ENCODE measurements around the gene UNK. TPM values are rescaled to one million over a fixed set of nuclear protein-coding genes. Genes with fewer than 3 reads are reported as not detected.

UNK gene
- total and polyA plus RNA-seq, 2 of the 13 experiments (the other 11 are each of a cell fraction or from before 2014, with no cell fraction given), result 31.6 to 33.0 TPM

GRCh38 chr17:75755205-75755901, 29.3 kb upstream of the UNK start (continued):
- TF ChIP-seq ZBTB46 (CRISPR knock-in tag; IDR thresholded peaks at IDR 0.05; ENCODE audit: borderline replicate concordance) (no peak), TFAP4 (IDR thresholded peaks at IDR 0.05; ENCODE audit: borderline replicate concordance, low read depth) (peak; percentile 66; the same call in 1 of the 2 replicates), KLF13 (CRISPR knock-in tag; IDR thresholded peaks at IDR 0.05) (no peak), ZNF512B (CRISPR knock-in tag; IDR thresholded peaks at IDR 0.05; ENCODE audit: borderline replicate concordance) (no peak), ZNF543 (CRISPR knock-in tag; IDR thresholded peaks at IDR 0.05) (no peak), ZNF768 (CRISPR knock-in tag; IDR thresholded peaks at IDR 0.05) (peak; percentile 35; the same call in 1 of the 2 replicates), THAP11 (CRISPR knock-in tag; IDR thresholded peaks at IDR 0.05) (no peak), RXRA (CRISPR knock-in tag; IDR thresholded peaks at IDR 0.05) (no peak), CHD4 (IDR thresholded peaks at IDR 0.05; ENCODE audit: borderline replicate concordance, low read length) (no peak), GTF3A (CRISPR knock-in tag; conservative IDR thresholded peaks at IDR 0.05) (0 out of 2 replicates have a peak, but pooled peaks have one; percentile 30), LCORL (IDR thresholded peaks at IDR 0.05) (no peak), LCORL (CRISPR knock-in tag; IDR thresholded peaks at IDR 0.05) (no peak), ZBTB33 (CRISPR knock-in tag; IDR thresholded peaks at IDR 0.05) (peak; percentile 86), ZSCAN12 (CRISPR knock-in tag; IDR thresholded peaks at IDR 0.05) (no peak), ZNF136 (CRISPR knock-in tag; IDR thresholded peaks at IDR 0.05; ENCODE audit: low read depth) (no peak), XBP1 (CRISPR knock-in tag; IDR thresholded peaks at IDR 0.05) (no peak), HNRNPL (IDR thresholded peaks at IDR 0.05; ENCODE audit: low read depth, low read length) (peak; percentile 65; the same call in 1 of the 2 replicates), KAT2B (IDR thresholded peaks at IDR 0.05; ENCODE audit: borderline replicate concordance, low read depth, low read length) (no peak), ZNF773 (CRISPR knock-in tag; IDR thresholded peaks at IDR 0.05; ENCODE audit: borderline replicate concordance) (no peak), PAWR (CRISPR knock-in tag; IDR thresholded peaks at IDR 0.05; ENCODE audit: borderline replicate concordance) (no peak), MEF2D (CRISPR knock-in tag; IDR thresholded peaks at IDR 0.05) (no peak), RBFOX2 (IDR thresholded peaks at IDR 0.05; ENCODE audit: low read depth, low read length) (peak; percentile 44; the same call in 1 of the 2 replicates), ZNF230 (CRISPR knock-in tag; IDR thresholded peaks at IDR 0.05) (no peak), ETV5 (CRISPR knock-in tag; IDR thresholded peaks at IDR 0.05; ENCODE audit: borderline replicate concordance) (no peak)

All from HepG2 (cell line).